Smooth muscle cell (in vitro differentiated cells): Measurements from ENCODE around the gene PGS1. TPM values are rescaled to one million over a fixed set of nuclear protein-coding genes. Genes with fewer than 3 reads are reported as not detected.

Experiments used
- DNase-seq: peaks from one replicate; lab custom pipeline; 2025; ENCODE audit not compliant: unreplicated experiment; lab: John Stamatoyannopoulos, UW
- H2AFZ ChIP-seq: fragments of 200-600 bp; sonication (generic); 2 replicates; pipeline ENCODE4 v1.6.0; 2016; ENCODE audit warnings: antibody characterized with exemption, low read depth, mild to moderate bottlenecking
- H3F3A ChIP-seq: fragments of 200-600 bp; sonication (generic); 2 replicates; pipeline ENCODE4 v1.6.0; 2017; ENCODE audit warnings: antibody characterized with exemption, low read depth
- H3K27ac ChIP-seq: fragments of 200-600 bp; sonication (generic); 2 replicates; pipeline ENCODE4 v1.5.1; 2016; ENCODE audit warnings: low read depth, mild to moderate bottlenecking
- H3K27me3 ChIP-seq: fragments of 200-600 bp; sonication (generic); 2 replicates; pipeline ENCODE4 v1.6.1; 2016; ENCODE audit warnings: low read depth, mild to moderate bottlenecking
- H3K36me3 ChIP-seq: fragments of 200-600 bp; sonication (generic); 2 replicates; pipeline ENCODE4 v1.5.1; 2016; ENCODE audit warnings: low read depth
- H3K4me1 ChIP-seq: fragments of 200-600 bp; sonication (generic); 2 replicates; pipeline ENCODE4 v1.5.1; 2016; ENCODE audit warnings: low read depth
- H3K4me2 ChIP-seq: fragments of 200-600 bp; sonication (generic); 2 replicates; pipeline ENCODE4 v1.6.0; 2016; ENCODE audit warnings: mild to moderate bottlenecking
- H3K4me3 ChIP-seq: fragments of 200-600 bp; sonication (generic); 2 replicates; pipeline ENCODE4 v1.5.1; 2016; ENCODE audit warnings: mild to moderate bottlenecking
- H3K79me2 ChIP-seq: fragments of 200-600 bp; sonication (generic); 2 replicates; pipeline ENCODE4 v1.6.0; 2016; ENCODE audit warnings: low read depth, mild to moderate bottlenecking
- H3K9ac ChIP-seq: fragments of 200-600 bp; sonication (generic); 2 replicates; pipeline ENCODE4 v1.6.0; 2016; ENCODE audit warnings: low read depth
- H3K9me3 ChIP-seq: fragments of 200-600 bp; sonication (generic); replicated peaks from 2 replicates; pipeline ENCODE4 v1.5.1; 2016; ENCODE audit warnings: low read depth
- H4K20me1 ChIP-seq: fragments of 200-600 bp; sonication (generic); 2 replicates; pipeline ENCODE4 v1.6.0; 2016; ENCODE audit warnings: low read depth
- WGBS: methylation state at CpG from one replicate; pipeline ENCODE4 v1.1.7; 2016; ENCODE audit warnings: low lambda C conversion rate; 5-methylcytosine and 5-hydroxymethylcytosine counted together
- polyA plus RNA-seq: library from polyadenylated mRNA; unstranded; fragments of >200 nt; fragmentation: Nextera tagmentation; extraction: Ambion mirVana; gene quantifications from 2 replicates; pipeline ENCODE4 v1.2.1, GENCODE V29; 2016
- total RNA-seq: library from RNA; depleted of rRNA; stranded (reverse); fragments of >200 nt; gene quantifications from 2 replicates; pipeline ENCODE4 v1.2.3, GENCODE V29; 2014
- TF ChIP-seq, protein P1 (sequence below): fragments of 200-600 bp; sonication (generic); IDR thresholded peaks from 2 replicates; pipeline ENCODE4 v1.5.1; 2017; ENCODE audit warnings: borderline replicate concordance, mild to moderate bottlenecking, antibody characterized with exemption; ENCODE audit not compliant: insufficient read depth, poor library complexity, severe bottlenecking

Gene PGS1
- total and polyA plus RNA-seq, 2 experiments from 2014 or later, result 22.6 to 29.9 TPM

DNA sequence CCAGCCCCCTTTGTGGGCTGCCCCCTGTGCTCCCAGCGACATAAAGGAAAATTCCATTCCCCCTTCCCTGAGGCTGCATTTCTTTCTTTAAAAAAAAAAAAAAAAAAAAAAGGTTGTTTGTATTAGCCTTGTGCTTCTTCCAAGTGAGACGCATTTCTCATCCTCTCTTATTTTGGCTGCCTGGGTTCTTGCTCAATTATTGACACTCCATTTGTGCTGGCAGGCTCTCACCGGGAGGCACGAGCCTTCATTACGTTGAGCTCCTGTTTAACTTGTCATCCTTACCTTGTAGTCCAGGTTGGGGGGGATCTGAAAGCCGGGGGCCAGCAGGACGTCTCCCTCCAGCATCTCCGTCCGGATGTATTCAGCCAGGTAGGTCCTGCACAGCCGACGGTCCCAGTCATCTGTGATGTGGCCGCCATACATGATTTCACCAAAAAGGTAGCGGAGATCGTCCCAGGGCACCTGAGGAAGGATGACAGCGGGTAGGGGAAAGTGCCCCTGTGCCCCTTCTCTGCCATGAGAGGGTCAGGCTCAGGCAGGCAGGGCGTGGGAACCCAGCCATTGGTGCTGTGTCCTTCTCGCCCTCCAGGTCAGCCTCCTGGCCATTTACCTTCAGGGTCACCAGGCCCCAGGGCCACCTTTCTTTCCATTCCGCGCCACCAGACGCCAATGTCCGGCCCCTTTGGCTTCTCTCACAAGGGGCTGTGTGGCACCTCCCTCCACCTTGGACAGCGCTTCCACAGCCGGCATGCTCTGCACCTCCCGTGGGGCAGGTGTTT, 50.6 kb downstream of the PGS1 start:
- H3K4me1 ChIP-seq, result no peaks in the 10 kb centered on the region
- H3K9ac ChIP-seq, result no peak overlapping the region
- H3K4me3 ChIP-seq, result no peak overlapping the region
- TF ChIP-seq, protein P1, sequence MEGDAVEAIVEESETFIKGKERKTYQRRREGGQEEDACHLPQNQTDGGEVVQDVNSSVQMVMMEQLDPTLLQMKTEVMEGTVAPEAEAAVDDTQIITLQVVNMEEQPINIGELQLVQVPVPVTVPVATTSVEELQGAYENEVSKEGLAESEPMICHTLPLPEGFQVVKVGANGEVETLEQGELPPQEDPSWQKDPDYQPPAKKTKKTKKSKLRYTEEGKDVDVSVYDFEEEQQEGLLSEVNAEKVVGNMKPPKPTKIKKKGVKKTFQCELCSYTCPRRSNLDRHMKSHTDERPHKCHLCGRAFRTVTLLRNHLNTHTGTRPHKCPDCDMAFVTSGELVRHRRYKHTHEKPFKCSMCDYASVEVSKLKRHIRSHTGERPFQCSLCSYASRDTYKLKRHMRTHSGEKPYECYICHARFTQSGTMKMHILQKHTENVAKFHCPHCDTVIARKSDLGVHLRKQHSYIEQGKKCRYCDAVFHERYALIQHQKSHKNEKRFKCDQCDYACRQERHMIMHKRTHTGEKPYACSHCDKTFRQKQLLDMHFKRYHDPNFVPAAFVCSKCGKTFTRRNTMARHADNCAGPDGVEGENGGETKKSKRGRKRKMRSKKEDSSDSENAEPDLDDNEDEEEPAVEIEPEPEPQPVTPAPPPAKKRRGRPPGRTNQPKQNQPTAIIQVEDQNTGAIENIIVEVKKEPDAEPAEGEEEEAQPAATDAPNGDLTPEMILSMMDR, result no peak
- no peaks in the 10 kb centered on the region for H3K27me3 ChIP-seq
- H2AFZ ChIP-seq, result no peak overlapping the region
- no peak overlapping the region for H3K4me2 ChIP-seq
- H3F3A ChIP-seq, result no peaks in the 10 kb centered on the region
- H4K20me1 ChIP-seq, result no peaks in the 10 kb centered on the region
- DNase-seq, result no peak
- no peaks in the 10 kb centered on the region for H3K36me3 ChIP-seq
- no peak overlapping the region for H3K27ac ChIP-seq
- WGBS, result 93% methylated on average over 23 of the region's 24 CpGs
- no peaks in the 10 kb centered on the region for H3K79me2 ChIP-seq
- no peaks in the 10 kb centered on the region for H3K9me3 ChIP-seq

DNA sequence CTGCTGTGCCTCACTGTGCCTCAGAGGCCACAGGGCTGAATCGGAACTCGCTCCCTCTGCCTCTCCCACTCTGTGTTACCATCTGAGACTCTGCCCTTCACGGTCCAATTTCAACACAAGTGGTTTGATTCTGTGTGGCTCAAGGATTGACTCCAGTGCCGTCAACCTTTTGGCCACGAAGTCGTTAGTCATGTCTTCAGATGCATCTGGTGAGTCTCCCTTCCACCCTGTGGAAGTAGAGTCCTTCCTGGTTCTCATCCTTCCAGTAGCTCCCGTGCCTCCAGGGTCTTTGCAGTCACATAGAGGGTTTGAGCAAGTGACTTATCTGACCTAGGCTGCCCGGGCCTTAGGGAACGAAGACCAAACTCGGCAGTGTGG, 51.2 kb downstream of the PGS1 start:
- Histone ChIP-seq H3K9me3 (no peaks in the 10 kb centered on the region), H3K4me1 (no peaks in the 10 kb centered on the region), H3K79me2 (no peaks in the 10 kb centered on the region), H3K4me3 (no peak overlapping the region), H3K27ac (no peak overlapping the region), H3F3A (no peaks in the 10 kb centered on the region), H3K27me3 (no peaks in the 10 kb centered on the region), H3K36me3 (no peaks in the 10 kb centered on the region), H3K9ac (no peak overlapping the region), H2AFZ (no peak overlapping the region), H4K20me1 (no peaks in the 10 kb centered on the region), H3K4me2 (no peak overlapping the region)
- TF ChIP-seq, protein P1, result no peak
- WGBS, result 86% methylated on average over 10 of the region's 10 CpGs
- no peak for DNase-seq

DNA sequence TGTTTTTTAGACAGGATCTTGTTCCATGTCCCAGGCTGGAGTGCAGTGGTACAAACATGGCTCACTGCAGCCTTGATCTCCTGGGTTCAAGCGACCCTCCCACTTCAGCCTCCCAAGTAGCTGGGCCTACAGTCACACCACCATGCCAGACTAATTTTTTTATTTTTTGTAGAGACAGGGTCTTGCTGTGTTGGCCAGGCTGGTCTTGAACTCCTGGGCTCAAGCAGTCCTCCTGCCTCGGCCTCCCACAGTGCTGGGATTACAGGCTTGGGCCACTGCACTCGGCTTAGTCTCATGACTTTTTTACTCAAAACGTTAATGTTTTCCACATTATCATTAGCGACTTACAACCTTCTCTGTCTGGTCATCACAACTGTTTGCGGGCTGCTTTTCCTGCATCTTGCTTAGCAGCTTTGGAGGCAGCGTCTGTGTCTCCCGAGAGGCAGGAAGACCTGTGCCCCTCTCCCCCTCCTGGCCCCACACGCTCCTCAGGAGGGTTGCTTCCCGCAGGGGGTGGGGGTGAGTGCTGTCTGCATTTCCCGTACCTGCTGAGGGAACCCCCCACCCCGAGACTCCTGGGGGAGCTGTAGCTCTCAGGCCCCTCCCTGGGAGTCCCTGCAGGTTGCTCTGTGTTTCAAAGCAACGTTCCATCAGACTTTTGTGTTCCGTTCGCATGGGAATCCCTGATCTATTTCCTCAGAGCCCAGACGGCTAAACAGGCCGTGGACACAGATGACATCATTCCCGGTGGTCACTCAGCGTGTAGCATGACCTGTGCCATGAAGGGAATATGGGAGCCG, 52.6 kb downstream of the PGS1 start:
- TF ChIP-seq, protein P1, result no peak
- no peaks in the 10 kb centered on the region for H3K79me2 ChIP-seq
- no peak overlapping the region for H3K9ac ChIP-seq
- H3K4me1 ChIP-seq, result no peaks in the 10 kb centered on the region
- H2AFZ ChIP-seq, result no peak overlapping the region
- no peaks in the 10 kb centered on the region for H3K9me3 ChIP-seq
- H3K4me3 ChIP-seq, result no peak overlapping the region
- H4K20me1 ChIP-seq, result no peaks in the 10 kb centered on the region
- WGBS, result 70% methylated on average over 20 of the region's 20 CpGs
- H3K27me3 ChIP-seq, result no peaks in the 10 kb centered on the region
- H3K27ac ChIP-seq, result no peak overlapping the region
- H3K4me2 ChIP-seq, result no peak overlapping the region
- H3K36me3 ChIP-seq, result no peaks in the 10 kb centered on the region
- no peak for DNase-seq
- no peaks in the 10 kb centered on the region for H3F3A ChIP-seq

- no peaks in the 10 kb centered on the region for H3K4me1 ChIP-seq
- no peaks in the 10 kb centered on the region for H3F3A ChIP-seq
- H3K27ac ChIP-seq, result no peak overlapping the region
- H4K20me1 ChIP-seq, result no peaks in the 10 kb centered on the region
- H2AFZ ChIP-seq, result no peak overlapping the region
- no peak for DNase-seq
- whole genome bisulfite sequencing, result 91% methylated on average over 8 of the region's 11 CpGs
- no peak overlapping the region for H3K4me3 ChIP-seq
- no peaks in the 10 kb centered on the region for H3K36me3 ChIP-seq
- no peaks in the 10 kb centered on the region for H3K27me3 ChIP-seq
- no peak overlapping the region for H3K4me2 ChIP-seq
- H3K9me3 ChIP-seq, result no peaks in the 10 kb centered on the region
- no peaks in the 10 kb centered on the region for H3K79me2 ChIP-seq
- no peak overlapping the region for H3K9ac ChIP-seq
- TF ChIP-seq, protein P1, result no peak
Observed at GRCh38 chr17:78431692-78431958, 53.2 kb downstream of the PGS1 start.
